Right hindlimb (tissue), 1 donor: ENCODE data around the gene RRAD.
"Not testable (repeated sequence)": the region's sequence is repeated elsewhere in the genome, so short reads cannot be mapped to it uniquely, and the experiment has no call there.

Experiments
- DNase-seq: peaks from one replicate; pipeline ENCODE4 v3.0.0-alpha.2; 2018

Gene RRAD

DNA sequence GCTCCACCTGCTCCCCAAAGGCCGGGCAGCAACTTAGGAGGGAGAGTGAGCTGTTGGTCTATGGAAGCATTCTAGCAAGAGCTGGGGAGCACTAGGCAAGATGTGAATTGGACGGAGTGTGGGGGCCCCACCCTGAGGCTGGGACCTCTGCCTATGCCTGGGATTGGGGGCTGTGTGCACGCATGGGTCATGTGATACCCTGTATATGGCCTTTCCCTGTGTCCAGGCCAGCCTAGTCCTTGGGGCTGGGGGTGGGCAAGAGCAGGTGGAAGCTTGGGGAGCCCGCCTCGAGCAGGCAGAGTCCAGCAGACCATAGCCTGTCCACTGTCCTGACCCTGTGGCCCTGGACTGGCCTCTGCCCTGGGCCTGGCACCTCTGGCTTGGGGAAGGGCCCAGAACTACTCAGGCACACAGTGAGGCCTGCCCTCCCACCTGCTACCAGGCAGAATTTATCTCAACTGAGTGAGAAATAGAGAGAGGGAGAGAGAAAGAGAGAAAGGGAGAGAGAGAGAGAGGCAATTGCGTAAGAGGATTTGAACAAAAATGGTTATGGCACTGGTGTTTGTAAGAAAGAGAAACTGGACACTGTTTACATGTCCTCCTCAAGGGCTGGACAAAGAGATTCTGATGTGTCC lies 25.9 kb downstream of the RRAD start:
- no peak for DNase-seq

DNA sequence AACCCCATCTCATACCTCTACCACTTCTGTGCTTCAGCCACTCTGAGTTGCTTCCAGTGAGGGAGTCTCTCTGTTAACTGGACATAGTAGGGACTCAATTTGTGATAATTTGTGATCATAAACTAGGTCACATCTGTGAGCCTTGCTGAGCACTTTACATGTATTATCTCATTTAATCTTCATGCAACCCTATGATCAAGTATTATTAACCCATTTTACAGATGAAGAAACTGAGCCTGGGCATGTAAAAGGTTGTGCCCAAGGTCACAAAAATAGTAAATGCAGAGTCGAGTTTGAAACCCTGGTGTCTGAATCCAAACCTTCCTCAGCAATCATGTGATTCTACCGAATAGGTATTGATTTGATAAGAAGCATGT lies 26.4 kb downstream of the RRAD start:
- no peak for DNase-seq

DNA sequence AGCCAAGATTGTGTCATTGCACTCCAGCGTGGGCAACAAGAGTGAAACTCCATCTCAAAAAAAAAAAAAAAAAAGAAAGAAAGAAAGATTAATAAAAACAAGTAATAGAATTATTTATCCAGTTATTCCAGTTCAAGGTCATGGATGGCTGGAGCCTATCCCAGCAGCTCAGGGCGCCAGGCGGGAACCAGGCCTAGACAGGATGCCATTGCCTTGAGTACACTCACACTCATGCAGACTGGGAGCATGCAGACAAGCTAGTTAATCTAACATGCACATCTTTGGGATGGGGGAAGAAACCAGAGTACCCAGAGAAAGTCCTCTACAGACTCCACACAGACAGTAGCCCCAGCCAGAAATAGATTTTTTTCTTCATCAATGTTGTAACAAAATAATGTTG lies 27.1 kb downstream of the RRAD start:
- DNase-seq, result no peak

GRCh38 chr16:66896682-66897081 lies 28.7 kb downstream of the RRAD start:
- not testable (repeated sequence) for DNase-seq

GRCh38 chr16:66895999-66896398 lies 29.3 kb downstream of the RRAD start:
- DNase-seq, result no peak

- no peak for DNase-seq
Measured at GRCh38 chr16:66895689-66895979, 29.7 kb downstream of the RRAD start.

DNA sequence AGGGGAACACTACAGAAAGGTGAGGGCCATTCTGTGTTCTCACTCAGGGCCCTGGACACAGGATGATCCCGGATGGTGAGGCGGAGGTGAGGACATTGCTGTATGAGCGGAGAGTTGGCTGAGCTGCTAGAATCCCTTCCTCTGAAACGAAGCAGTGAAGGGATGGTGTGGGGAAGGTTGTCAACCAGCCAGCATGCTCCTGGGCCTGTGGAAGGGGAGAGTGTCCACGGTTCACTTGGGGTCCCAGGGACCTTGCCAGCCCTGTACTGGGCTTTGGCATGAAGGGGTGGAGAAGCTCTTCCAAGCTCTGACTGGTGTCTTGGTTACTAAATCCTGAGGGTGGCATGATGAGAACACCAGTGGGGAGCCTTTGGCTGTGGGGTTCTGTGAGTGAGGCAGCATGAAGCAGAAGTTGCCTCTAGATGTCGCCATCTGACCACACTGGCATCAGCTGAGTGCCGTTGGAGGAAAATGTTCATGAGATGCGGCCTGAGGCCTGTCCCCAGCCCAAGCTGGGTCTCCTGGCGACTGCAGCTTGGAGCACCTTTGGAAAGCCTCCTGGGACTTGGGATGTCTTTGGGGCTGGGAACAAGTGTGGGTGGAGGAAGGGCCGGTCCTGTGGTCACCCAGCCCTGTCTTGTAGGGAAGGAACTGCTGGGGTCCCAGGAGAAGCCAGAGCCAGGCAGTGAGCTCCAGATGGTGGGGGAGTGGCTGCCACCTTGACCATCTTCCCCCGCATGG lies 30.2 kb downstream of the RRAD start:
- peak; percentile 68 for DNase-seq

GRCh38 chr16:66894055-66894454 lies 31.3 kb downstream of the RRAD start:
- DNase-seq, result no peak

DNA sequence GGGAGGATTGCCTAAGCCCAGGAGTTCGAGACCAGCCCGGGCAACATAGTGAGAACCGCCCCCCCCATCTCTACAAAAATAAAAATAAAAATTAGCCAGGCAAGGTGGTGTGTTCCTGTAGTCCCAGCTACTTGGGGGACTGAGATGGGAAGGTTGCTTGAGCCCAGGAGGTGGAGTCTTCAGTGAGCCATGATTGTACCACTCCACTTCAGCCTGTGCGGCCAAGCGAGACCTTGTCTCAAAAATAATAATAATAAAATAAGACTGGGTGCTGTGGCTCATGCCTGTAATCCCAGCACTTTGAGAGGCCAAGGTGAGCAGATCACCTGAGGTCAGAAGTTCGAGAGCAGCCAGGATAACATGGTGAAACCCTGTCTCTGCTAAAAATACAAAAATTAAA lies 33.5 kb downstream of the RRAD start:
- DNase-seq, result no peak

DNA sequence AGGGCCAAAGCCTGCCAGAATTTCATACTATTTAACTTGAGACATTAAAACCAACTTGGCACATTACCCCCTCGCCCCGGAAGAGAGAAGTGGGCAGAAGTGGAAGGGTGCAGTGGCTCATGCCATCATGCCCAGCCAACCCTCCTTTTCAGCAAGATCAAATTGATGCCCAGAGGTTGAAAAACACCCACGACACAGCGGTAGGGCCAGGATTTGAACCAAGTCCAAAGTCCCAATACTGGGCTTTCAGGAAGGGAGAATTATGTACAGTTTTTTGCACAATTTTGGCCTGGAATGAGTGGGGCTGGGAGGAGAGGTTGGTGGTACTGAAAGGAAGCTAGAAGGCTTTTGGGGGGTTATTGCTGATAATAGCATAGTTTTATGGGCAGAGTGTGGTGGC lies 34.0 kb downstream of the RRAD start:
- DNase-seq, result no peak

GRCh38 chr16:66890799-66891198 lies 34.5 kb downstream of the RRAD start:
- DNase-seq, result no peak

- DNase-seq, result no peak
Measured at GRCh38 chr16:66889622-66890021, 35.7 kb downstream of the RRAD start.

- peak; percentile 6 for DNase-seq
Measured at GRCh38 chr16:66888647-66889615, 36.4 kb downstream of the RRAD start.

DNA sequence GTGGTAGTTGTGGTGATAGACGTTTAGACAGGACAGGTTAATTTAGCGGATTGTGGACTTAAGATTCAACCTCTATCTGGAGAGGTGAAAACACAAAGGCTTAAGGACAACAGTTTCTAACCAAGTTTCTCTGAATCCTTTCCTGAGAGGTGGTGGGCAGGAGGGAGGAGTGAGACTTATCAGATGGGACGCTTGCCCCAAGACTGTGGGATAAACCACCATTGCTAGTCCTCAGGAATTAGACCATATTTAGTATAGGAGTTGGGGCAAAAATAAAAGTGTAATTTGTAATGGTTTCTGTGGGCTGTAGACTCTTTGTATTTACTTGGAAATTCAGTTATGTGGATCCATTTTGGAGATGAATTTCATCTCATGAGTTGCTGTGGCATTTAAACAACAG lies 38.4 kb downstream of the RRAD start:
- DNase-seq, result no peak

DNA sequence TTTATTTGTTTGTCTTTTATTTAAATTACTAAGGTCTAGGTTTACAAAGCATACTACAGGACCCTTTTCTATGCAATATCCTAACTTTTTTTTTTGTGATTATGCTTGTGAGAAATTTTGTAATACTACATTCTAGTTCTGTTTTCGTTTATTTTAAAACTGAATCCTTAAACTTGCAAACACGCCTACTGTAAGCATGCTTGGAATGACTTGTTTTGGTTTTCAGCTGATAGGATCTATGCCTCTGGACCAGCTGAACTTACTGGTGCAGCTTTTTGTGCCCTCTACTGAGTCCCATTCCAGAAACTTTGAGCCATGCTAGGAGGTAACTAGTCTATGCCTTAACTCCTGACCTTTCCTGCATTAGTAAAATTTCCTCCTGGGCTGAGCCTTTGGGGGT lies 39.0 kb downstream of the RRAD start:
- no peak for DNase-seq

DNA sequence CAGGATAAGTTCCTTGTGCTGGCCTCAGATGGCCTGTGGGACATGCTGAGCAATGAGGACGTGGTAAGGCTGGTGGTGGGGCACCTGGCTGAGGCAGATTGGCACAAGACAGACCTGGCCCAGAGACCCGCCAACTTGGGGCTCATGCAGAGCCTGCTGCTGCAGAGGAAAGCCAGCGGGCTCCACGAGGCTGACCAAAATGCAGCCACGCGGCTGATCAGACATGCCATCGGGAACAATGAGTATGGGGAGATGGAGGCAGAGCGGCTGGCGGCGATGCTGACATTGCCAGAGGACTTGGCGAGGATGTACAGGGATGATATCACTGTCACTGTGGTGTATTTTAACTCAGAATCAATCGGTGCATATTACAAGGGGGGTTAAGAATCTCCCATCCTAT lies 39.8 kb downstream of the RRAD start:
- DNase-seq, result no peak

DNA sequence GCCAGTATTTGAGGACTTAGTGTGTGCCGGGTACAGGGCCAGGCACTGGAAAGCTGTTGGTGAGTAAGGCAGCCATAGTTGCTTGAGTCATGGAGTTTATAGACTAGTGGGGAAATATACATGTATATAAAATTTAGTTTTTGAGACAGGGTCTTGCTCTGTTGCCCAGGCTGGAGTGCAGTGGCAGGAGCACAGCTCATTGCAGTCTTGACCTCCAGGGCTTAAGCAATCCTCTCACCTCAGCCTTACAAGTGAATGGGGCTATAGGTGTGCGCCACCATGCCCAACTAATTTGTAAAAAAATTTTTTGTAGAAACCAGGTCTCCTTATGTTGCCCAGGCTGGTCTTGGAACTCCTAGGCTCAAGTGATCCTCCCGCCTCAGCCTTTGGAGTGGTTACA lies 42.6 kb downstream of the RRAD start:
- no peak for DNase-seq

DNA sequence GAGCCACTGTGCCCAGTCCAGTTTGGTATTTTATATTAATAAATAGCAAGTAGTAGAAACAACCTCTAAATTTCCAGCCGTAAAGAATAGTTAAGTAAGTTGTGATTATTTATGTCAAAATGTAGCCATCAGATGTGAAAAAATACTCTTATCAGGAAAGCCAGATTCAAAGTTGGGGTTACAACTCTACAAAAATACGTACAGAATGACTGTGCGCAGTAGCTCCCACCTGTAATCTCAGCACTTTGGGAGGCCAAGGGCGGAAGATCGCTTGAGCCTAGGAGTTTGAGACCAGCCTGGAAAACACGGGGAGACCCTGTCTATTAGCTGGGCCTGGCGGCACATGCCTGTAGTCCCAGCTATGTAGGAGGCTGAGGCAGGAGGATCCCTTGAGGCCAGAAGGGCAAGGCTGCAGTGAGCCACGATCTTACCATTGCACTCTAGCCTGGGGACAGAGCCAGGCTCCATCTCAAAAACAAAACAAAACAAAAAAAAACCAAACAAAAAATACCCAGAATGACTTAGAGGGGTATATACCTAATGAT lies 43.3 kb downstream of the RRAD start:
- no peak for DNase-seq

GRCh38 chr16:66881560-66881959 lies 43.8 kb downstream of the RRAD start:
- DNase-seq, result no peak

GRCh38 chr16:66881014-66881417 lies 44.3 kb downstream of the RRAD start:
- no peak for DNase-seq

DNA sequence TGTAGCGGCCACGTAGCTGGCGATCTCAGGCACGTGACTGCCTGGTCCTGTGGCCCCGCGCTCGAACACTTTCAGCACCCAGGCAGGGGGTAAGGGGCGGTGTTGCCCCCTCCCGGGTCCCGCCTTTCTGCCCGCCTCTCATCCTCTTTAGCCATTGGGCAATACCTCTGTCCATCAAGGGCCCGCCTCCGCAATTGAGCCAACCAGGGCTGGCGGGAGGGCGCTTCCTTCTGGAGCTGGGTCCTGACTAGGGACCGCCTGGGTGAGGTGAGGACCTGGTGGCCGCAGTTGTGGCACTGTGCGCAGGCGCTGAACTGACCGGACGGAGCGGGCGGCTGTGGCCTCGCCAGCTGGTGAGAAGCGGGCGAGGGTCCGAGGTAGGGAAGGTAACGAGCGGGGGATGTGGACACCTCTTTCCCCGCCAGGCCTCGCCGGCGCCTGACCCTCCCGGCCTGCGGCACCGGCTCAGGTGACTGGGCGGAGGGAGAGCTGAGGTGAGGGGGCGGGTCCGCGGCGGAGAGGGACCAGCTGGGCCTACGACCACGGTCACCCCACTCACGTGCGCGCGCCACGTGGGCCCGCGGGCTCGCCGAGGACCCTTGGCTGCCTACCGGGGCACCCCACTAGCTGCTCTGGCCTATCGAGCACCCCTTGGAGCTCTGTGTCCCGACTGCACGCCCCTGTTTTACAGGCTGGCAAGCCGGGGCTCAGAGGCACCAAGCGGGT lies 44.9 kb downstream of the RRAD start, which contains the start of gene PDP2:
PDP2 (plus strand) TSS at position 228 of the 726 bp plus-strand sequence. CDS start 3,770 bp downstream, outside the sequence.
- peak; percentile 93 for DNase-seq

- no peak for DNase-seq
Measured at GRCh38 chr16:66878067-66878466, 47.3 kb downstream of the RRAD start.
